Activated CD4-positive, alpha-beta T cell treated with anti-CD3 and anti-CD28 coated beads, Interleukin-2, amount 50 U/mL, for 48 hours (primary cell): ENCODE results near the gene BTBD8.
"Not testable (repeated sequence)": the region's sequence is repeated elsewhere in the genome, so short reads cannot be mapped to it uniquely, and the experiment has no call there.

Source experiments
- DNase-seq, 2 experiments: peaks; one replicate each; pipeline ENCODE4 v3.0.0-alpha.2; 2020

Gene BTBD8

GRCh38 chr1:92080128-92080985 lies at the start of gene BTBD8:
Gene BTBD8 (plus strand): TSS chr1:92080345. CDS start chr1:92080572, 227 bp downstream.
- peak; percentile 86 to 88 for DNase-seq

- no peak for DNase-seq
Observed at GRCh38 chr1:92030656-92031107, 49.5 kb upstream of the BTBD8 start.

- DNase-seq, result no peak
Observed at GRCh38 chr1:92031281-92032110, 48.6 kb upstream of the BTBD8 start.

- no peak for DNase-seq
Observed at GRCh38 chr1:92037400-92037799, 42.7 kb upstream of the BTBD8 start.

- DNase-seq, result no peak
Observed at GRCh38 chr1:92038695-92039346, 41.3 kb upstream of the BTBD8 start.

- DNase-seq, result no peak
Observed at GRCh38 chr1:92040971-92041370, 39.2 kb upstream of the BTBD8 start.

- no peak for DNase-seq
Observed at GRCh38 chr1:92043621-92044020, 36.5 kb upstream of the BTBD8 start.

GRCh38 chr1:92045766-92046495 lies 34.2 kb upstream of the BTBD8 start:
- no peak for DNase-seq

GRCh38 chr1:92051948-92052347 lies 28.2 kb upstream of the BTBD8 start:
- DNase-seq, result no peak

GRCh38 chr1:92065042-92065441 lies 15.1 kb upstream of the BTBD8 start:
- no peak for DNase-seq

GRCh38 chr1:92066321-92066720 lies 13.8 kb upstream of the BTBD8 start:
- DNase-seq, result no peak

- DNase-seq, result no peak
Observed at GRCh38 chr1:92070892-92071291, 9.3 kb upstream of the BTBD8 start.

GRCh38 chr1:92074446-92074845 lies 5.7 kb upstream of the BTBD8 start:
- DNase-seq, result not testable (repeated sequence)

GRCh38 chr1:92075311-92075710 lies 4.8 kb upstream of the BTBD8 start, which contains the start of gene SETSIP:
Gene SETSIP (minus strand): TSS chr1:92075411. CDS start chr1:92075411, 0 bp downstream.
- no peak for DNase-seq

- no peak for DNase-seq
Observed at GRCh38 chr1:92076363-92076762, 3.8 kb upstream of the BTBD8 start.

- DNase-seq, result not testable (repeated sequence)
Observed at GRCh38 chr1:92078077-92078476, 2.1 kb upstream of the BTBD8 start.

GRCh38 chr1:92079441-92079840 lies 704 bp upstream of the BTBD8 start:
- no peak for DNase-seq

GRCh38 chr1:92081031-92081430 lies 886 bp downstream of the BTBD8 start:
- DNase-seq, result no peak

GRCh38 chr1:92084651-92085050 lies 4.5 kb downstream of the BTBD8 start:
- no peak for DNase-seq

- DNase-seq, result no peak
Observed at GRCh38 chr1:92085727-92086126, 5.6 kb downstream of the BTBD8 start.

- no peak for DNase-seq
Observed at GRCh38 chr1:92087542-92087941, 7.4 kb downstream of the BTBD8 start.

- DNase-seq, result no peak
Observed at GRCh38 chr1:92091625-92092024, 11.5 kb downstream of the BTBD8 start.
